Measurements from ENCODE around the gene MYL12A.

Gene MYL12A

GRCh38 chr18:3236470-3236869 is 11.1 kb upstream of the MYL12A start:
- H3K27me3 ChIP-seq: no peaks in the 10 kb centered on the region
- no peak overlapping the region for H3K4me3 ChIP-seq
- H3K4me1 ChIP-seq: peaks cover 0 to 2% (median 0%) of the 10 kb centered on the region in 4 donors
- no peak overlapping the region for H3K27ac ChIP-seq
- intact Hi-C loops (cut with DNase I; ENCODE audit: low total_unique reads): no loop called here
- DNase-seq: no peak
- TF ChIP-seq, protein P1, sequence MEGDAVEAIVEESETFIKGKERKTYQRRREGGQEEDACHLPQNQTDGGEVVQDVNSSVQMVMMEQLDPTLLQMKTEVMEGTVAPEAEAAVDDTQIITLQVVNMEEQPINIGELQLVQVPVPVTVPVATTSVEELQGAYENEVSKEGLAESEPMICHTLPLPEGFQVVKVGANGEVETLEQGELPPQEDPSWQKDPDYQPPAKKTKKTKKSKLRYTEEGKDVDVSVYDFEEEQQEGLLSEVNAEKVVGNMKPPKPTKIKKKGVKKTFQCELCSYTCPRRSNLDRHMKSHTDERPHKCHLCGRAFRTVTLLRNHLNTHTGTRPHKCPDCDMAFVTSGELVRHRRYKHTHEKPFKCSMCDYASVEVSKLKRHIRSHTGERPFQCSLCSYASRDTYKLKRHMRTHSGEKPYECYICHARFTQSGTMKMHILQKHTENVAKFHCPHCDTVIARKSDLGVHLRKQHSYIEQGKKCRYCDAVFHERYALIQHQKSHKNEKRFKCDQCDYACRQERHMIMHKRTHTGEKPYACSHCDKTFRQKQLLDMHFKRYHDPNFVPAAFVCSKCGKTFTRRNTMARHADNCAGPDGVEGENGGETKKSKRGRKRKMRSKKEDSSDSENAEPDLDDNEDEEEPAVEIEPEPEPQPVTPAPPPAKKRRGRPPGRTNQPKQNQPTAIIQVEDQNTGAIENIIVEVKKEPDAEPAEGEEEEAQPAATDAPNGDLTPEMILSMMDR (IDR thresholded peaks at IDR 0.05): no peak
- peaks cover 0 to 5% (median 0%) of the 10 kb centered on the region in 3 donors for H3K36me3 ChIP-seq
- H3K9me3 ChIP-seq: no peaks in the 10 kb centered on the region

GRCh38 chr18:3238742-3239141 is 8.9 kb upstream of the MYL12A start:
- H3K36me3 ChIP-seq: peaks cover 0 to 6% (median 0%) of the 10 kb centered on the region in 3 donors
- intact Hi-C loops (cut with DNase I; ENCODE audit: low total_unique reads): no loop called here
- DNase-seq: no peak
- no peak overlapping the region for H3K27ac ChIP-seq
- TF ChIP-seq, protein P1 (IDR thresholded peaks at IDR 0.05): no peak
- no peaks in the 10 kb centered on the region for H3K27me3 ChIP-seq
- peaks cover 0 to 22% (median 0%) of the 10 kb centered on the region in 4 donors for H3K4me1 ChIP-seq
- H3K4me3 ChIP-seq: no peak overlapping the region
- H3K9me3 ChIP-seq: no peaks in the 10 kb centered on the region

DNA sequence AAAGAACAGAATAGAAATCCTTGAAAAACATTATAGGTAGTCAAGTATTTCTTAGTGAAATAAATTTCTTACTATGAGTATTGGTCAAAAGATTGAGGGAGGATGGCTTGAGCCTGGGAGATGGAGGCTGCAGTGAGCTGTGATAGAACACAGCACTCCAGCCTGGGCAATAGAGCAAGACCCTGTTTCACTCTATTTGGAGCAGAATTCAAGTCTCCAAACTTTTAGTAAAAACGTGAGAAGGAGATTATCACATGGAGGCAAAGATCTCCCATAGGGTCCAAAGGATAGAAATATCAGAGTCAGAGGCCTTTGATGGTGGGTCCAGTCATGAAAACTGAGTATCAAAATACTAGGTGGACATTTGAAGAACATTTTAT is 2.4 kb upstream of the MYL12A start:
- Histone ChIP-seq H3K4me1 (peaks cover 0 to 54% (median 6%) of the 10 kb centered on the region in 4 donors), H3K36me3 (peaks cover 0 to 6% (median 6%) of the 10 kb centered on the region in 3 donors), H3K27me3 (no peaks in the 10 kb centered on the region), H3K27ac (peak overlapping the region; percentile 93 to 98), H3K9me3 (no peaks in the 10 kb centered on the region), H3K4me3 (peak overlapping the region; percentile 75 to 98)
- TF ChIP-seq, protein P1 (IDR thresholded peaks at IDR 0.05): no peak
- DNase-seq: no peak
- intact Hi-C loops (cut with DNase I; ENCODE audit: low total_unique reads): loop anchor here (5.0 to 10.0 kb wide), 4 partner anchors 88 to 248 kb away; partner anchors contain the start of gene LPIN2

DNA sequence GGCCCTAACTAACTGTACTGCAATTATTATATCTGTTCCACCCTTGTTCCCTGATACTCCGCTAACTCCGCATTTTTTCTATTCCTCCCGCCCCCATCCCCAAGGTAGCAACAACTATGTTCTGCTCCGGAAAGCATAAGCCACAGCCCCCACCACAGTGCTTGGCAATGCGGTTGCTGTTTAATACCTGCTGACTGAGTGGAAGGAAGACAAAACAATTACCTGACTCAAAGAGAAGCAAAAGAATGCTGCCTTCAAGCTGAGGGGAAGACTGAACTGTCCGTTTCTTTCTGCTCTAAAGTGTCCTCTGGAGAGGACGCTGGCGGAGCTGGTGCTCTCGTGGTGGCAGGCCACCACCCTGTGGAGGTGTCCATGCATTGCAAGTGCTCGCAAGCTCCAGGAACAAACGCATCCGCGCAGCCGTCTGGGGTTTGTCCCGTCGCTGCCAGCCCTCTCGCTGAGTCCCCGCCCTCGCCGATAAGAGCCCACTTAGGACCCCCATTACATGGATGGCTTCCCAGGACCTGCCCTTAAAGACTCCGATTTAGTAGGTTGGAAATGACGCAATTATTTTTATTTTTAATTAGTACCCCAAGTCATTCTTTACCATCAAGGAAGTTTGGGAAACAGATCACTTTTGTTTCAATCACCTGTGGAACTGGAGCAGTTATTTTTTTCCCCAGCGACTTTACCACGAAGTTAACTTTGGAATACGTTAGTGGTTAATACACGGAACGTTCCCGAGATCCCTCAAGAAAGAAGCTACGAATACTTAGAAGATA is 1.6 kb upstream of the MYL12A start:
- H3K27me3 ChIP-seq: no peaks in the 10 kb centered on the region
- intact Hi-C loops (cut with DNase I; ENCODE audit: low total_unique reads): loop anchor here (5.0 to 10.0 kb wide), 4 partner anchors 89 to 249 kb away; partner anchors contain the start of gene LPIN2
- DNase-seq: peak; percentile 92 to 94
- H3K36me3 ChIP-seq: peaks cover 0 to 6% (median 5%) of the 10 kb centered on the region in 3 donors
- H3K27ac ChIP-seq: peak overlapping the region; percentile 93 to 98
- H3K4me1 ChIP-seq: peaks cover 0 to 62% (median 6%) of the 10 kb centered on the region in 4 donors
- TF ChIP-seq, protein P1 (IDR thresholded peaks at IDR 0.05): peak; percentile 94 to 98
- H3K9me3 ChIP-seq: no peaks in the 10 kb centered on the region
- H3K4me3 ChIP-seq: peak overlapping the region; percentile 75 to 98

- DNase-seq: peak; percentile 45 to 74
- Histone ChIP-seq H3K27me3 (no peaks in the 10 kb centered on the region), H3K27ac (peak overlapping the region; percentile 93 to 98), H3K36me3 (peaks cover 0 to 6% (median 0%) of the 10 kb centered on the region in 3 donors), H3K9me3 (no peaks in the 10 kb centered on the region), H3K4me1 (peaks cover 0 to 65% (median 9%) of the 10 kb centered on the region in 4 donors), H3K4me3 (peak overlapping the region; percentile 75 to 98)
- intact Hi-C loops (cut with DNase I; ENCODE audit: low total_unique reads): loop anchor here (5.0 to 10.0 kb wide), 4 partner anchors 89 to 249 kb away; partner anchors contain the start of gene LPIN2
- TF ChIP-seq, protein P1 (IDR thresholded peaks at IDR 0.05): no peak
Measured at GRCh38 chr18:3246635-3247239, 864 bp upstream of the MYL12A start.

Measured in tibial artery (tissue), 4 donors.